Glutamatergic neuron (in vitro differentiated cells): ENCODE results near the gene VAV2. TPM values are rescaled to one million over a fixed set of nuclear protein-coding genes. Genes with fewer than 3 reads are reported as not detected.

Source experiments
- DNase-seq: peaks from one replicate; pipeline ENCODE4 v3.0.0; 2022
- H3K27ac Mint-ChIP-seq: one replicate; pipeline ENCODE4 v1.8.0; 2020; ENCODE audit warnings: mild to moderate bottlenecking, mixed read lengths, inconsistent platforms; ENCODE audit not compliant: unreplicated experiment
- H3K27me3 Mint-ChIP-seq: one replicate; pipeline ENCODE4 v1.8.0; 2020; ENCODE audit warnings: mild to moderate bottlenecking, moderate library complexity, mixed read lengths, inconsistent platforms; ENCODE audit not compliant: unreplicated experiment
- H3K36me3 Mint-ChIP-seq: one replicate; pipeline ENCODE4 v1.8.0; 2020; ENCODE audit warnings: mild to moderate bottlenecking, mixed read lengths, inconsistent platforms; ENCODE audit not compliant: unreplicated experiment
- H3K4me1 Mint-ChIP-seq: one replicate; pipeline ENCODE4 v1.8.0; 2020; ENCODE audit warnings: mild to moderate bottlenecking, low read depth, mixed read lengths, inconsistent platforms; ENCODE audit not compliant: unreplicated experiment
- H3K4me3 Mint-ChIP-seq: one replicate; pipeline ENCODE4 v1.8.0; 2020; ENCODE audit warnings: mild to moderate bottlenecking, mixed read lengths, inconsistent platforms; ENCODE audit not compliant: unreplicated experiment
- H3K9me3 Mint-ChIP-seq: one replicate; pipeline ENCODE4 v1.8.0; 2020; ENCODE audit warnings: mild to moderate bottlenecking, moderate library complexity, mixed read lengths, inconsistent platforms; ENCODE audit not compliant: unreplicated experiment
- long read RNA-seq: library from polyadenylated mRNA; unstranded; transcript quantifications from one replicate; pipeline ENCODE4 v2.0.0, GENCODE V29; 2020; ENCODE audit not compliant: unreplicated experiment
- total RNA-seq: library from RNA; stranded (reverse); fragmentation: NEBNext Ultra II Directional; extraction: Animal tissue kit (Norgen Biotek cat#: 25700); gene quantifications from one replicate; pipeline ENCODE4 v1.2.1, GENCODE V29; 2021; ENCODE audit not compliant: unreplicated experiment
- TF ChIP-seq, protein P1 (sequence below): fragments of 200-600 bp; sonication (generic); IDR thresholded peaks from one replicate; pipeline ENCODE4 v1.5.0; 2021; ENCODE audit not compliant: partially characterized antibody, unreplicated experiment

Gene VAV2, protein sequence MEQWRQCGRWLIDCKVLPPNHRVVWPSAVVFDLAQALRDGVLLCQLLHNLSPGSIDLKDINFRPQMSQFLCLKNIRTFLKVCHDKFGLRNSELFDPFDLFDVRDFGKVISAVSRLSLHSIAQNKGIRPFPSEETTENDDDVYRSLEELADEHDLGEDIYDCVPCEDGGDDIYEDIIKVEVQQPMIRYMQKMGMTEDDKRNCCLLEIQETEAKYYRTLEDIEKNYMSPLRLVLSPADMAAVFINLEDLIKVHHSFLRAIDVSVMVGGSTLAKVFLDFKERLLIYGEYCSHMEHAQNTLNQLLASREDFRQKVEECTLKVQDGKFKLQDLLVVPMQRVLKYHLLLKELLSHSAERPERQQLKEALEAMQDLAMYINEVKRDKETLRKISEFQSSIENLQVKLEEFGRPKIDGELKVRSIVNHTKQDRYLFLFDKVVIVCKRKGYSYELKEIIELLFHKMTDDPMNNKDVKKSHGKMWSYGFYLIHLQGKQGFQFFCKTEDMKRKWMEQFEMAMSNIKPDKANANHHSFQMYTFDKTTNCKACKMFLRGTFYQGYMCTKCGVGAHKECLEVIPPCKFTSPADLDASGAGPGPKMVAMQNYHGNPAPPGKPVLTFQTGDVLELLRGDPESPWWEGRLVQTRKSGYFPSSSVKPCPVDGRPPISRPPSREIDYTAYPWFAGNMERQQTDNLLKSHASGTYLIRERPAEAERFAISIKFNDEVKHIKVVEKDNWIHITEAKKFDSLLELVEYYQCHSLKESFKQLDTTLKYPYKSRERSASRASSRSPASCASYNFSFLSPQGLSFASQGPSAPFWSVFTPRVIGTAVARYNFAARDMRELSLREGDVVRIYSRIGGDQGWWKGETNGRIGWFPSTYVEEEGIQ
- 270 TPM for total RNA-seq
- long read RNA-seq, partial matches to known transcripts: 5 of 16 reads
- long read RNA-seq, other reads (novel, unspliced or antisense): 11 of 16 reads

DNA sequence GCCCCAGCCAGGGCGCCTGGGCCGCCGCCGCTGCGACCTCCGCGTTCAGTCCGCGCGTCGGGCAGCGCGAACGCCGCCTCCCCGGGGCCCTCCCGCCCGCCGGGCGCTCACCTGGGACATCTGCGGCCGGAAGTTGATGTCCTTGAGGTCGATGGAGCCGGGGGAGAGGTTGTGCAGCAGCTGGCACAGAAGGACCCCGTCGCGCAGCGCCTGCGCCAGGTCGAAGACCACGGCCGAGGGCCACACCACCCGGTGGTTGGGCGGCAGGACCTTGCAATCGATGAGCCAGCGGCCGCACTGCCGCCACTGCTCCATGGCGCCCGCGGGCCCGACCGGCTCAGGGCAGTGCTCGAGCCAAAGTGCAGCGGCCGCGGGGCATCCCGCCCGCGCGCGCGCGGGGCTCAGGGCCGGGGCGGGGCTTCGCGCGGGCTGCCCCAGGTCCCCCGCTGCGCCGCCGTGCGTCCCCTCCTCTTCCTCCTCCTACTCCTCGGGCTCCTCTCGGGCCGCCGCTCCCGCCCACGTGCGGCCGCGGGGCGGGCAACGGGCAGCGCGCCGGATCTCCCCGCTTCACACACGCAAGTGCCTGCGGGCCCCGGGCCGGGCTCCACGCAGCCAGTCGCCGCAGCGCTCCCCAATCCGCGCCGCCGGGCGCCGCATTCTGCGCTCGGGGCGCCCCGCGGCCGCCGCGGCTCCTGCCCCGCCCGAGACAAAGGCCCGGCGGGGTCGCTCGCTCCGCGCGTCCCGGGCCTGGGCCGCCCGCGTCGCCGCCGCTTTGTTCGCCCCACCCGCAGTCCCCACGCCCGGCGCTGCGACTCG, at the start of gene VAV2:
TSS of gene VAV2 (minus strand) at position 361 of the 816 bp plus-strand sequence. CDS start at position 315, 46 bp downstream.
- Mint-ChIP-seq H3K4me3 (peak within 1 kb of the TSS; percentile 91), H3K27me3 (peaks cover 2% of the 10 kb centered on the region), H3K27ac (no peak within 1 kb of the TSS), H3K4me1 (peaks cover 22% of the 10 kb centered on the region), H3K9me3 (peaks cover 12% of the 10 kb centered on the region), H3K36me3 (no peaks in the 10 kb centered on the region)
- peak; percentile 73 for DNase-seq
- TF ChIP-seq, protein P1, sequence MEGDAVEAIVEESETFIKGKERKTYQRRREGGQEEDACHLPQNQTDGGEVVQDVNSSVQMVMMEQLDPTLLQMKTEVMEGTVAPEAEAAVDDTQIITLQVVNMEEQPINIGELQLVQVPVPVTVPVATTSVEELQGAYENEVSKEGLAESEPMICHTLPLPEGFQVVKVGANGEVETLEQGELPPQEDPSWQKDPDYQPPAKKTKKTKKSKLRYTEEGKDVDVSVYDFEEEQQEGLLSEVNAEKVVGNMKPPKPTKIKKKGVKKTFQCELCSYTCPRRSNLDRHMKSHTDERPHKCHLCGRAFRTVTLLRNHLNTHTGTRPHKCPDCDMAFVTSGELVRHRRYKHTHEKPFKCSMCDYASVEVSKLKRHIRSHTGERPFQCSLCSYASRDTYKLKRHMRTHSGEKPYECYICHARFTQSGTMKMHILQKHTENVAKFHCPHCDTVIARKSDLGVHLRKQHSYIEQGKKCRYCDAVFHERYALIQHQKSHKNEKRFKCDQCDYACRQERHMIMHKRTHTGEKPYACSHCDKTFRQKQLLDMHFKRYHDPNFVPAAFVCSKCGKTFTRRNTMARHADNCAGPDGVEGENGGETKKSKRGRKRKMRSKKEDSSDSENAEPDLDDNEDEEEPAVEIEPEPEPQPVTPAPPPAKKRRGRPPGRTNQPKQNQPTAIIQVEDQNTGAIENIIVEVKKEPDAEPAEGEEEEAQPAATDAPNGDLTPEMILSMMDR: no peak

DNA sequence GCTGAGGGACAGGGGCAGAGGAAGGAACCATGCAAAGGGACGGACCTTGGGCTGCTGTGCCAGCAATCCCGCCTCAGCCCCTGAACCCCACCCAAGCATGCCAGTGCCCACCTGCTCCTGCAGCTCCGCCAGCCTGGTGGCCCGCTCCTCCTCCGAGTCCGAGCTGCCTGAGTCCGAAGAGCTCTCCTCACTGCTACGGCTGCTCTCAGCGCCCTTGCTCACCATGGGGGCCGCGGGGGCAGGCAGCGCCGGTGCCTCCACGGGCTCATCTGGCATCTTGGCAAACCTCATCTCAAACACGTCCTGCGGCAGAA, 49.5 kb upstream of the VAV2 start:
- no peak overlapping the region for H3K4me3 Mint-ChIP-seq
- TF ChIP-seq, protein P1: no peak
- H3K27me3 Mint-ChIP-seq: peaks cover 1% of the 10 kb centered on the region
- H3K9me3 Mint-ChIP-seq: peaks cover 3% of the 10 kb centered on the region
- no peak for DNase-seq
- peaks cover 9% of the 10 kb centered on the region for H3K4me1 Mint-ChIP-seq
- no peak overlapping the region for H3K27ac Mint-ChIP-seq
- H3K36me3 Mint-ChIP-seq: peaks cover 8% of the 10 kb centered on the region

DNA sequence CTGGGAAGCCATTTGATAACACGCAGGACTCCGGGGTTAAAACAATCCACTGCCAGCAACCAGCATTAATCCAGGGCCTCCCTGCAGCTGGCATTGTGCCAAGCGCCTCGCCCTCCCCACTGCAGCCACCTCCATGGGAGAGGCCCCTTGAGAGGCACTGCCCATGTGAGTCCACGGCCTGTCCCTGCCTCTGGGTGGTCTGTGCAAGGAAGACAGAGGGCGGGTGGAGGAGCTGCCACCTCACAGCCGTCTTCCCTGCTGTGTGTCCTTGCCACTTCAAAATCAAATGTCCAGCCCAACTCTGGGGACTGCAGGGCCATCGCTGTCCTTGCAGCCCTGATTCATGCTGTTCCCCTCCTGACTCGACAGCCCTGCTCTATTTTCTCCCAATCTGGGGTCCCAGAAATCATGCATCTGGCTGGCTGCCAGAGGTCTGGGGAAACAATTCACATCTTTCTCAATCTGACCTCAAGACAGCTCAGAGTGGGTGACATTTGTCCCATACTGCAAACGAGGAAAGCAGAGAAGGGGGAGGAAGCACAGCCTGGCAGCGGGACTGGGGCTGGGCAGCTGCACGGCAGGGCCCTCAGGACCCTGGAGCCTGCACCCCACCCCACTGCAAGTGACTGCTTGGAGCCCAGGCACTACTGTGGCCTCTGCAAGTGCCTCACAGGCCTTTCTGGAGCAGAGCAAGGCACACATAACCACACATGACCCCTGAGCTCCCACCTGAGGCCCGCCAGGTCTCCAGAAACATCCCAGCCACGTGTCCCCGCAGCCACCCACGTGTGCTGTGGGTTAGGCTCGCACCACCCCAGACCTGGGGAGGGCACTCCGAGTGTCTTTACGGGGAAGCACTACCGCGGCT, 48.9 kb upstream of the VAV2 start:
- Mint-ChIP-seq H3K4me3 (no peak overlapping the region), H3K9me3 (peaks cover 3% of the 10 kb centered on the region), H3K27me3 (no peaks in the 10 kb centered on the region), H3K4me1 (peaks cover 9% of the 10 kb centered on the region), H3K36me3 (peaks cover 8% of the 10 kb centered on the region), H3K27ac (no peak overlapping the region)
- no peak for DNase-seq
- TF ChIP-seq, protein P1: no peak

DNA sequence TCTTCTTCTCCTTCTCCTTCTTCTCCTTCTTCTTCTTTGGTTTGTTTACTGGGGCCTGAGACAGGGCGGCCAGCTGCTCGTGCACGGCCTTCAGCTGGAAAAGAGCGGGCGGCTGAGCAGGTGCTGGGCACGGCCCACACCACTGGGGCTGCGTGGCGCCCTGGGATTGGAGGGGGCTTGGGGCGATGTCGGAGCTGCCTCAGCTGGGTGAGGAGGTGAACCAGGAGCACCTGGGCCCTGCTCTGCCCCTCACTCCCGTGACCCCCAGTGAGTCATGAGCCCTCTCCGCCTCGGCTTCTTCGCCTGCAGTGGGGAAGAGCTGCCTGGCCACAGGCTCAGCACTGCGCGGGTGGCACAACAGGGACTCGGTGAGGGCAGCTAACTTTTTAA, 48.0 kb upstream of the VAV2 start:
- H3K4me1 Mint-ChIP-seq: peaks cover 9% of the 10 kb centered on the region
- H3K27me3 Mint-ChIP-seq: no peaks in the 10 kb centered on the region
- no peak overlapping the region for H3K4me3 Mint-ChIP-seq
- peaks cover 3% of the 10 kb centered on the region for H3K9me3 Mint-ChIP-seq
- TF ChIP-seq, protein P1: no peak
- no peak for DNase-seq
- peaks cover 8% of the 10 kb centered on the region for H3K36me3 Mint-ChIP-seq
- peak overlapping the region; percentile 59 for H3K27ac Mint-ChIP-seq
